ENCODE measurements around the gene CMKLR1. TPM values are rescaled to one million over a fixed set of nuclear protein-coding genes. Genes with fewer than 3 reads are reported as not detected.

The CMKLR1 gene
- total and polyA plus RNA-seq, 2 donors (not counting 1 experiment from before 2014, with no cell fraction given): 0.06 to 0.54 TPM

DNA sequence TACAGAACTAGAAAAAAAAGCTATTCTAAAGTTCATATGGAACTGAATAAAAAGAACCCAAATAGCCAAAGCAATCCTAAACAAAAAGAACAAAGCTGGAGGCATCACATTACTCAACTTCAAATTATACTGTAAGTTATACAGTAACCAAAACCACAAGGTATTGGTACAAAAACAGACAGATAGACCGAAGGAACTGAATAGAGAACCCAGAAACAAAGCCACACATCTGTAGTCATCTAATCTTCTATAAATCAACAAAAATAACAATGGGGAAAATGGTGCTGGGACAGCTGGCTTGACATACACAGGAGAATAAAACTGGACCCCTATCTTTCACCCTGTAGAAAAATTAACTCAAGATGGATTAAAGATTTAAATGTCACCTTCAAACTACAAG, 38.1 kb upstream of the CMKLR1 start:
- ChIA-PET POLR2A (interaction anchor here (0.6 kb wide), 1 partner anchor 17 kb away, joined by 3 read pairs; no protein-coding TSS in a partner anchor), CTCF (no interaction called here)
- peaks cover 7% of the 10 kb centered on the region for H3K27me3 Mint-ChIP-seq

DNA sequence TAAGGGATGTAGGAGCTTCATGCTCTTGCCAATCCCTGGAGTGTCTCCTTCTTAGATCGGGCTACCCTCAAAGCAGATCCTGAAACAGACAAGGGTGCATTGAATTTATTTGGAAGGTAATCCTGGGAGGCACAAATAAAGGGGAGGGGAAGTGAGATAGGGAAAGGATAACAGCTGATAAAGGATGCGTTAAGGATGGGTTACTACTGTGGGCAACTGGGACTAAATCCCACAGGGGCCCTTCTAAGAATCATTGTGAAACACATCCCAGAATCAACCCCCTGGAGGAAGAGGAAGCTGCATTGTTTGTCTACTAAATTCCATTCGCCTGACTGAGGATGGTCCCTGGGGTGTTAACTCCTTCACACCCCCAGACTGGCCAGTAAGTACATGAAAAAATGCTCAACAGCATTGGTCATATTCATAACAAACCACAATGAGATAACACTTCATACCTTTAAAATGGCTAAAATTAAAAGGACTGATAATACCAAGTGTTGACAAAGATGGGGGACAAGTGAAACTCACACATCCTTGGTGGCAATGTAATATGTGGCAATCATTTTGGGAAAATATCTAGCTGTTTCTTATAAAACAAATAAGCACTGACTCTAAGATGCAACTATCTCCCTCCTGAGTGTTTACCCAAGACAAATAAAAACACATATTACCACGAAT, 37.0 kb upstream of the CMKLR1 start:
- H3K9me3 Mint-ChIP-seq (ENCODE audit: insufficient read depth): peaks cover 15% of the 10 kb centered on the region
- CTCF ChIA-PET: no interaction called here

More for the DNA sequence above, 38.1 kb upstream of the CMKLR1 start:
- H3K27ac Mint-ChIP-seq: no peak overlapping the region
- H3K4me1 Mint-ChIP-seq: no peaks in the 10 kb centered on the region
- DNase-seq (no peak), ATAC-seq (ENCODE audit: low read depth) (no peak)
- Histone ChIP-seq H3K9ac (ENCODE audit: low read length) (no peak overlapping the region), H3K4me3 (ENCODE audit: control extremely low read depth in 1 of 5, extremely low read depth in 1 of 5, insufficient read depth in 1 of 5, low read depth in 2 of 5, low read length in 4 of 5) (no peak overlapping the region), H3K36me3 (replicated peaks in 1 of 2; ENCODE audit: control extremely low read depth in 1 of 2, control insufficient read depth in 1 of 2, extremely low read depth in 1 of 2, insufficient read depth in 2 of 2, low read length in 1 of 2) (no peaks in the 10 kb centered on the region), H3K4me1 (ENCODE audit: control insufficient read depth in 2 of 2, insufficient read depth in 2 of 2, low read length in 2 of 2) (no peaks in the 10 kb centered on the region), H3K79me2 (ENCODE audit: control insufficient read depth, insufficient read depth, low read length) (no peaks in the 10 kb centered on the region), H2AFZ (ENCODE audit: insufficient read depth, low read depth, low read length, poor library complexity, severe bottlenecking) (no peak overlapping the region), H3K27ac (ENCODE audit: low read length in 2 of 2) (no peak overlapping the region), H3K9me3 (ENCODE audit: control extremely low read depth in 1 of 3, control insufficient read depth in 2 of 3, insufficient read depth in 1 of 3, low read length in 2 of 3) (peaks cover 0 to 16% (median 14%) of the 10 kb centered on the region in 3 donors), H3K27me3 (replicated peaks in 1 of 4; ENCODE audit: control extremely low read depth in 1 of 4, control insufficient read depth in 3 of 4, insufficient read depth in 4 of 4, low read length in 3 of 4) (peaks cover 0 to 3% (median 0%) of the 10 kb centered on the region in 4 experiments), H4K20me1 (ENCODE audit: control insufficient read depth, insufficient read depth, low read length, poor library complexity, severe bottlenecking) (no peaks in the 10 kb centered on the region), H3K4me2 (replicated peaks; ENCODE audit: low read depth, low read length, poor library complexity, severe bottlenecking) (no peak overlapping the region)
- intact Hi-C loops (cut with micrococcal nuclease): no loop called here
- no peak overlapping the region for H3K4me3 Mint-ChIP-seq
- WGBS (ENCODE audit: insufficient coverage): no CpG with 5 or more reads among the region's 1 CpG
- TF ChIP-seq, protein P1, sequence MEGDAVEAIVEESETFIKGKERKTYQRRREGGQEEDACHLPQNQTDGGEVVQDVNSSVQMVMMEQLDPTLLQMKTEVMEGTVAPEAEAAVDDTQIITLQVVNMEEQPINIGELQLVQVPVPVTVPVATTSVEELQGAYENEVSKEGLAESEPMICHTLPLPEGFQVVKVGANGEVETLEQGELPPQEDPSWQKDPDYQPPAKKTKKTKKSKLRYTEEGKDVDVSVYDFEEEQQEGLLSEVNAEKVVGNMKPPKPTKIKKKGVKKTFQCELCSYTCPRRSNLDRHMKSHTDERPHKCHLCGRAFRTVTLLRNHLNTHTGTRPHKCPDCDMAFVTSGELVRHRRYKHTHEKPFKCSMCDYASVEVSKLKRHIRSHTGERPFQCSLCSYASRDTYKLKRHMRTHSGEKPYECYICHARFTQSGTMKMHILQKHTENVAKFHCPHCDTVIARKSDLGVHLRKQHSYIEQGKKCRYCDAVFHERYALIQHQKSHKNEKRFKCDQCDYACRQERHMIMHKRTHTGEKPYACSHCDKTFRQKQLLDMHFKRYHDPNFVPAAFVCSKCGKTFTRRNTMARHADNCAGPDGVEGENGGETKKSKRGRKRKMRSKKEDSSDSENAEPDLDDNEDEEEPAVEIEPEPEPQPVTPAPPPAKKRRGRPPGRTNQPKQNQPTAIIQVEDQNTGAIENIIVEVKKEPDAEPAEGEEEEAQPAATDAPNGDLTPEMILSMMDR (IDR thresholded peaks at IDR 0.05): no peak
- no peak for TF ChIP-seq EZH2 (IDR thresholded peaks at IDR 0.05; ENCODE audit: borderline replicate concordance, insufficient read depth, low read depth, low read length, poor library complexity, severe bottlenecking)
- peaks cover 15% of the 10 kb centered on the region for H3K9me3 Mint-ChIP-seq (ENCODE audit: insufficient read depth)

More for the DNA sequence above, 37.0 kb upstream of the CMKLR1 start:
- TF ChIP-seq, protein P1 (IDR thresholded peaks at IDR 0.05): no peak
- no peak for TF ChIP-seq EZH2 (IDR thresholded peaks at IDR 0.05; ENCODE audit: borderline replicate concordance, insufficient read depth, low read depth, low read length, poor library complexity, severe bottlenecking)
- no peak overlapping the region for H3K27ac Mint-ChIP-seq
- no peak overlapping the region for H3K4me3 ChIP-seq (ENCODE audit: control extremely low read depth in 1 of 5, extremely low read depth in 1 of 5, insufficient read depth in 1 of 5, low read depth in 2 of 5, low read length in 4 of 5)
- no peaks in the 10 kb centered on the region for H3K36me3 ChIP-seq (replicated peaks in 1 of 2; ENCODE audit: control extremely low read depth in 1 of 2, control insufficient read depth in 1 of 2, extremely low read depth in 1 of 2, insufficient read depth in 2 of 2, low read length in 1 of 2)
- H4K20me1 ChIP-seq (ENCODE audit: control insufficient read depth, insufficient read depth, low read length, poor library complexity, severe bottlenecking): no peaks in the 10 kb centered on the region
- H3K4me2 ChIP-seq (replicated peaks; ENCODE audit: low read depth, low read length, poor library complexity, severe bottlenecking): no peak overlapping the region
- H3K9me3 ChIP-seq (ENCODE audit: control extremely low read depth in 1 of 3, control insufficient read depth in 2 of 3, insufficient read depth in 1 of 3, low read length in 2 of 3): peaks cover 0 to 16% (median 14%) of the 10 kb centered on the region in 3 donors
- no peak overlapping the region for H2AFZ ChIP-seq (ENCODE audit: insufficient read depth, low read depth, low read length, poor library complexity, severe bottlenecking)
- ATAC-seq (ENCODE audit: low read depth) (no peak), DNase-seq (no peak)
- no peak overlapping the region for H3K9ac ChIP-seq (ENCODE audit: low read length)
- POLR2A ChIA-PET: no interaction called here
- H3K27me3 ChIP-seq (replicated peaks in 1 of 4; ENCODE audit: control extremely low read depth in 1 of 4, control insufficient read depth in 3 of 4, insufficient read depth in 4 of 4, low read length in 3 of 4): peaks cover 0 to 3% (median 0%) of the 10 kb centered on the region in 4 experiments
- intact Hi-C loops (cut with micrococcal nuclease): no loop called here
- H3K4me1 Mint-ChIP-seq: no peaks in the 10 kb centered on the region
- no peak overlapping the region for H3K27ac ChIP-seq (ENCODE audit: low read length in 2 of 2)
- H3K4me3 Mint-ChIP-seq: no peak overlapping the region
- no peaks in the 10 kb centered on the region for H3K79me2 ChIP-seq (ENCODE audit: control insufficient read depth, insufficient read depth, low read length)
- H3K27me3 Mint-ChIP-seq: peaks cover 11% of the 10 kb centered on the region
- no peaks in the 10 kb centered on the region for H3K4me1 ChIP-seq (ENCODE audit: control insufficient read depth in 2 of 2, insufficient read depth in 2 of 2, low read length in 2 of 2)
- 100% methylated on average over 1 of the region's 4 CpGs for WGBS (ENCODE audit: insufficient coverage)

Data from B cell (primary cell).